Urothelium cell line (cell line): ENCODE measurements around the gene IREB2.

ENCODE experiments used
- DNase-seq: peaks from one replicate; pipeline ENCODE4 v3.0.0; 2011; ENCODE audit warnings: low spot score, mixed read lengths
- FAIRE-seq: peaks from 2 replicates; lab custom pipeline; 2011; peaks lifted over from hg19 to GRCh38; lab: Jason Lieb, UNC

Gene IREB2

DNA sequence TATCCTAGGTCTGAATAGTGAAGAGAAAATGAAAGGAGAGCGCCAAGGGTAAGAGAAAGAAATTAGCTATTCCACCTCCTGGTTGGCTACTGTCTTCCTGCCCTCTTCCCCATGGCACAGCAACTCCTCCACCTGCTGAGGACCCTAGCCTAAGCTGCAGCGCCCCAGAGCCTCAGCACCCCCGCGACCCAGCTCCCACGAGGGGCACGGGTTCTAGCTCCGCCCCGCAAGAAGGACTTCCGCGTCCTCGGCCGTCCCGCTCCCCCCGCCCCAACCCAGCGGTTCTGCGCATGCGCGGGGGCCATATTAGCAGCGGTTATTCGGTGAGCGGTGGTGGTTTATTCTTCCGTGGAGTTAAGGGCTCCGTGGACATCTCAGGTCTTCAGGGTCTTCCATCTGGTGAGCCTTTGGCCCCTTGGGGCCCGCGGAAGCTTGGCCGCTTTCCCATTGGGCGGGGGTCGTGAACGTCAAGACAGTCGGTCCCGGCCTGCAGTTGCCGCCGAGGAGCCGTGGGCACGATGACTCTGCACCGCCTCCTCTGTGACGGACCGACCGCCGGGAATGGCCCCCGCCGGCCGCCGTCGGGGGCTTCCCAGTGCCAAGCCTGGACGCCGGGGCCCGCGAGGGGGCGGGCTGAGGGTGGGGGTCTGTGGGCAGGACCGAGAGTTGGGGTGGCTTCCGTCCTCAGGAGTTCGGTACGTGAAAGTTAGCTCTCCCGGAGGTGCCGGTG lies 102.3 kb downstream of the IREB2 start, which contains the start of gene PSMA4:
Gene PSMA4, plus strand, starts transcription at position 304 of the 730 bp plus-strand sequence. CDS start 1,484 bp downstream, outside the sequence.
- peak; percentile 96 for DNase-seq
- FAIRE-seq = no peak

DNA sequence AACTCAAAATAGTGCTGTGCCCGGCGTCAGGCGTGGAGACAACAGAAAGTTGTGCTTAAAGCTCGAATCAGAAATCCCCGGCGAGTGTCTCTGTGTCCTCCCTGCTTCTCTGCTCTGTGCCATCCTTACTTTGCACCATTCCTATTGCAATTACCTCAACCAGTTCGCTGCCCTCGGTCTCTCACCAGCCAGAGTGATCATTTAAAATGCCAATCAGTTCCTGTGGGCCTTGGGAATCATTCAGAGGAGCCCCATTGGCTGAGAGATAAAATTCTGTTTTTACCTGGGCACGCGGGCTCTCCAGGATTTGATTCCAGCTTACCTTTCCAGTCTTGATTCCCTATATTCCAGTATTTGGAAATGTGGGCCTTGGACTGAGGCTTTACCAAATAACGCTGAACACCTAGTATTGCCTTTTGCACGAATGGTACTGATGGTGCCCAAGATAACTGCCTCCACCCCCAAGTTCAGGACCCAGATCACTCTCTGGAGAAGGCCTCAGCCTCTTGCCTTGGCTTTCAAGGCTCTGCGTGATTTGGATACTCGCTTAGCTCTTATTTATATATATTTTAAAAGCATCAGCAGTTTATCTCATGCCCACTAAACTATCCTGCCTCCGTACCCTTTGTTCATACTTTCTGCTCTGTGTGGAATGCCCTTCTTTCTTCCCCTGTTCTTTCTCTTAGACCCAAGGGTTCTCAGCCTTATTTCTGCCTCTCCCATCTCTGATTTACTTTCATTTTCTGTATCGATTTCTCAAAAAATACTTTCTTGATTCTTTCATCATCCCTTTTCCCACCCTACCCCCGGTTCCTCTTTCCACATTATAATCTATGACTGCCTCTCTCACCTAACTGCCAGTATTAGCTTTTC lies 103.1 kb downstream of the IREB2 start:
- FAIRE-seq (no peak), DNase-seq (peak; percentile 8)

DNA sequence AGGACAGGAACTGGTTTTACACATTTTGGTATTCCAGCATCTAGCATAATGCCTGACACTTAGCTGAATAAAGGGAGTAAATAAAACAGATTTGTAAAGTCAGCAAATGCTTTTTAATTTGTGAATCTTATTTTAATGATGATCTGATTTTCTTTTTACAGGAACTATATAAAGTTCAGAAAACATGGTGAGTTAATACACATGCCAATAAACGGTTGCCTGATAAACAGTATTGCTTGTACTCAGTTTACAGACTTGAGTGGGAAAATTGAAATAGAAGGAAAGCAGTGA lies 103.7 kb downstream of the IREB2 start:
- DNase-seq = no peak
- FAIRE-seq = no peak

DNA sequence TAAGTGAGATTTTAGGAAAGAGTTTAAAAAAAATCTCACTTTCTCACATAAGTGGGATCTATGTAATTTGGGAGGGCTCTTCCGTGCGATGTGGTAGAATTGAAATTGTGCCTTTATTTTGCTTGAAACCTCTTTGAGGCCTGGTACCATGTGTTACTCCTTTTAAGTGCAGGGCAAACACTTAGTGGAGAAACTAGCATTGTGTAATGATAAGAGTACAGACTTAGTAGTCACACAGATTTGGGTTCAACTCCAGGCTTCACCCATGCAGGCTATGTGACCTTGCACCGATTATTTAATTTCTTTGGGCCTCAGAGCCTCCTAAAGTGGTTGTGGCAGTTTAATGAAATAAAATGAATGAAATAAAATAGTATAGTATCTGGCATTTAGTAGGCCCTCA lies 104.6 kb downstream of the IREB2 start:
- FAIRE-seq (no peak), DNase-seq (no peak)

DNA sequence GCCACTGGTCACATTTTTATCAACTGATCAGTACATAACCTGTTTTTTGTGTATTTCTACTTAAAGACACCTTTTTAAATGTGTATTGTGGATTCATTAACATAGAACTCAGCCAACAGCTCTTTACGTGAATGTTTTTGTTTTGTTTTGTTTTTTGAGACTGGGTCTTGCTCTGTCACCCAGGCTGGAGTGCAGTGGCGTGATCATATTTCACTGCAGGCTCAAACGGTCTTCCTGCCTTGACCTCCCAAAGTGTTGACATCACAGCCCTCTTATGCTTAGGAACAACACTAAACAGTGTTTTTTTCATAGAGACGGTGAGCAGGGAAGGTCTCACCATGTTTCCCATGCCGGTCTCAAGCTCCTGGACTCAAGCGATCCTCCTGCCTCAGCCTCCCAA lies 112.2 kb downstream of the IREB2 start:
- no peak for FAIRE-seq
- no peak for DNase-seq

DNA sequence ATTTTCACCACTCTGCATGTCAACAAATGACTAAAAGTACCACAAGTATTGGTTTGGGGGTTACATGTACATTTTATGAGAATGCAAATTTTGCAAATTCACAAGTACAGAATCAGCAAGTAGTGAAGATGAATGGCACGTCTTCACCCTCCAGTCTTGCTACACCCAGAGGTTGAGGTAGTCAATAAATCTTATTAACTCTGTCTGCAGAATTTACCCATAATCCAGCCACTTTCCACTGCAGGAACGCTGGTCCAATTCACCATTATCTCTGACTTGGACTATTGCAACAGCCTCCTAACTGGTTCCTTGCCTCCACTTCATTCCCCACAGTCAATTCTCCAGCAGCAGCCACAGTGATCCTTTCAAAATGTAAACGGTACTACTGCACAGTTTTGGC lies 112.8 kb downstream of the IREB2 start:
- FAIRE-seq (no peak), DNase-seq (no peak)
